Coronary artery (tissue), 2 donors: Measurements from ENCODE around the gene CACNA1E.

ENCODE experiments used
- DNase-seq: peaks from one replicate; pipeline ENCODE4 v3.0.0-alpha.2; 2017; ENCODE audit warnings: low spot score
- H3K27ac ChIP-seq, 2 donors: fragments of 200-600 bp; sonication (generic); one replicate each; pipeline ENCODE4 v1.5.1; 2016 to 2019
- H3K4me3 ChIP-seq: fragments of 200-600 bp; sonication (generic); 2 replicates; pipeline ENCODE4 v1.5.1; 2016; ENCODE audit warnings: mild to moderate bottlenecking, moderate library complexity
- TF ChIP-seq, protein P1 (sequence below): fragments of 200-600 bp; sonication (generic); IDR thresholded peaks from one replicate; pipeline ENCODE4 v1.5.1; 2019; ENCODE audit warnings: antibody characterized with exemption

Gene CACNA1E

DNA sequence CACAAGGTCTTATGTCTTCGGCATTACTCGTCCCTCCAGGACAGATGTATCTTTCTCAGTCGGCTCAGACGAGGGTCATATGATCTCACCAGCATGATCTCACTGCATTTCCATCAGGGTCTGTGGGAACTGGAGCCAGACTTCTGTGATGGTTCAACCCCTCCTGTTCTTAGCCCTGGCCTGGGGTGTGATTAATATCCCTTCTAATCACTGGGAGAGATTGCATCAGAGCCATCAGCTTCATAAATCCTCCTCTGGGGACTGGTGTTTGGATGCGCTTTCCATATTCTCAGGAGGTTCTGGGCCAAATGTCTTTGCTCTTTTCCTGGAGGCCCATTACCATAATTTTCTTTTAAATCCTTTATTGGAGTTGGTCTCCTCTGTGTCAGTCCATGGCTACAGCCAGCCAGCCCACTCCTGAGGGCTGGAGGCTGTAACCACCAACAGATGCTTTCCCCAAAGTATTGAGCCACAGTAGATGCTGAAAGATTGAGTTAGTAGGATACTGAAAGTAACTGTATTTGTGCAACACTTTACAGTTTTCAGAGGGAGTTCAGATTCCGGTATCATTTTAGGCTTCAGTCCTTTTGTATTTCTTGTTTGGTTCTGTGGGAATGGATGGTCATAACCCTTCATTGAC lies 20.0 kb downstream of the CACNA1E start:
- DNase-seq, result no peak
- Histone ChIP-seq H3K27ac (no peak overlapping the region), H3K4me3 (no peak overlapping the region)
- TF ChIP-seq, protein P1, sequence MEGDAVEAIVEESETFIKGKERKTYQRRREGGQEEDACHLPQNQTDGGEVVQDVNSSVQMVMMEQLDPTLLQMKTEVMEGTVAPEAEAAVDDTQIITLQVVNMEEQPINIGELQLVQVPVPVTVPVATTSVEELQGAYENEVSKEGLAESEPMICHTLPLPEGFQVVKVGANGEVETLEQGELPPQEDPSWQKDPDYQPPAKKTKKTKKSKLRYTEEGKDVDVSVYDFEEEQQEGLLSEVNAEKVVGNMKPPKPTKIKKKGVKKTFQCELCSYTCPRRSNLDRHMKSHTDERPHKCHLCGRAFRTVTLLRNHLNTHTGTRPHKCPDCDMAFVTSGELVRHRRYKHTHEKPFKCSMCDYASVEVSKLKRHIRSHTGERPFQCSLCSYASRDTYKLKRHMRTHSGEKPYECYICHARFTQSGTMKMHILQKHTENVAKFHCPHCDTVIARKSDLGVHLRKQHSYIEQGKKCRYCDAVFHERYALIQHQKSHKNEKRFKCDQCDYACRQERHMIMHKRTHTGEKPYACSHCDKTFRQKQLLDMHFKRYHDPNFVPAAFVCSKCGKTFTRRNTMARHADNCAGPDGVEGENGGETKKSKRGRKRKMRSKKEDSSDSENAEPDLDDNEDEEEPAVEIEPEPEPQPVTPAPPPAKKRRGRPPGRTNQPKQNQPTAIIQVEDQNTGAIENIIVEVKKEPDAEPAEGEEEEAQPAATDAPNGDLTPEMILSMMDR, result no peak

DNA sequence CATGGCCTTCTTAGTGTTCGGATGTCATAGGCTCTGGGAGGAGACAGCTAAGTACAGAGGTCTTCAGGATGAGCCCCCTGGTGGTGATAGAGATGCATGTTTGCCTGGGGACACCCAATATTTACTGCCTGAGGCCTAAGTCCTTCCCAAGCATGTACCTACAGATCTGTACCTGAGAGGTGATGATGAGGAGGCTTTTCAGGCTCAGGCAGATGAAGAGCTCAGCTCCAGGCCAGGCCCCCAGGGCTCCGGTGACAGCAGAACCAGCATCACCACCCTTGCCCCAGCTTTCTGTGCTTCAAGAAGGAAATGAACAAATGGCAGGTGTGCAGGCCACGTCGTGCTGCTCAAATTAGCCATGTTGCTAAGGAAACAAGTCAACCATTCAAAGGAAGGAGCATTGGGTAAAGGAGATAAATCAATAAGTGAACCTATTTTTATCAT lies 21.1 kb downstream of the CACNA1E start:
- Histone ChIP-seq H3K4me3 (no peak overlapping the region), H3K27ac (no peak overlapping the region)
- TF ChIP-seq, protein P1, result no peak
- no peak for DNase-seq

DNA sequence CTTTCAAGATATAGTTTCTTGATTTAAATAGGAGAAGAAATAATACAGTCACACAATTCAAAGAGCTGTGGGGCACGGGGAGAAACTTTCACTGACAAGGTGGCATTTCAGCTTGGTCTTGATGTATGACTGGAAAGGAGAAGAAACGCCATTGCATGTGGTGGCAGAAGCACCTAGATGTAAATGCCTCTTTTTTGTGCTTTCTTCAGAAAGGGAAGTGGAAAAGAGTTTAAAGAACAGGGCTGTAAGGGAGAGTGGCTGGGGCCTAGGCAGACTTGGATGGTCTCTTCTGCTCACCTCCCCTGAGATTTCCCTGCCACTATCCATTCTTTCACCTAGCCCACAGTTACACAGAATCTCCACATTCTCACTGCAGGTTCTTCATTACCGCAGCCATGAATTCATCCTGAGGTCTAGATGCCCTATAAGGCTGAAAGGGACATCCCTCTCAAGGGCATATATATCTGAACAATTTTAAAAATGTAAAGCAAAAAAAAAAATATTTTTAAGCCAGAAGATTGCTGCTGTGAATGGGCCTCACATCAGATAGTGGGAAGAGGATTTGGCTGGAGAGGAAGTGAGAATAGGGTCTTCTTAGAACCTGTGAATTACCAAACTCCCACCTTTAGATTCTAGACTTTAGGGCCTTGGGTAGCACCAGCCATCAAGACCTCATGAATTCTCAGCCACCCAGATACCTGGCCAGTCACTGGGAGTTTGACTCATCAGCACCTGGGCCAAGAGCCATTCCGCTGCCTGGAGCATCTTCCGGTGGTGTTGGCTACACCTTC lies 23.4 kb downstream of the CACNA1E start:
- Histone ChIP-seq H3K4me3 (no peak overlapping the region), H3K27ac (no peak overlapping the region)
- TF ChIP-seq, protein P1, result no peak
- no peak for DNase-seq

DNA sequence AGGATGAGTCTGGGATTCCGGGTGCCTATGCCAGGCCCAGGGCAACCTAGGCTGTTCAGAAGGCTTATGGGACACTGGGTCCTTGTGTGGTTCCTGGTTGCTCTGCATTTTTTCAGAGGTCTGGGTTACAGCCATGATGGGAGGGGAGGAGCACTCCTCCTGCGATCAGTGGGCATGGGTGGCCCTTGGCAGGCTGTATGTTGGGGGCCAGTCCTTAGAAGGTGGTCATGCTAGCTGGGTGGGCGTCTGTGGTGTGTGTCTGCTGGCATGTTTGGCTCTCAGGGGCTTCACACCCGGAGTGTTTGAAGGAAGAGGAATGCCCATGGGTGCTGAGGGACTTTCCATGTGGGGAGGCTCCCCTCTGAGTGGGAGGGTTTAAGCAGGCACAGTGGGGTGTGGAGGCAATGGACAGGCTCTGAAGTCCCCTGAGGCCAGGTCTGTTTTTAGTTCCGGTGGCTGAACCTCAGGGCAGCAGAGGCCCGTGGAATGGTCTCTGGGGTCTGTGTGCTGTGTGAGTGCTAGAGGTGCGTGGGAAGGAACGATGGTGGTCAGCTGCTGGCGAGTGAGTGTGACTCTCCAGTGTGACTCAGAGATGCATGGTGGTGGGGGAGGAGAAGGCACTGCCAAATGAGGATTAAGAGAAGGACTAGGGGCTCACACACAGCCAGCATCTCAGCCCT lies 25.3 kb downstream of the CACNA1E start:
- Histone ChIP-seq H3K4me3 (no peak overlapping the region), H3K27ac (no peak overlapping the region)
- no peak for DNase-seq
- TF ChIP-seq, protein P1, result no peak

DNA sequence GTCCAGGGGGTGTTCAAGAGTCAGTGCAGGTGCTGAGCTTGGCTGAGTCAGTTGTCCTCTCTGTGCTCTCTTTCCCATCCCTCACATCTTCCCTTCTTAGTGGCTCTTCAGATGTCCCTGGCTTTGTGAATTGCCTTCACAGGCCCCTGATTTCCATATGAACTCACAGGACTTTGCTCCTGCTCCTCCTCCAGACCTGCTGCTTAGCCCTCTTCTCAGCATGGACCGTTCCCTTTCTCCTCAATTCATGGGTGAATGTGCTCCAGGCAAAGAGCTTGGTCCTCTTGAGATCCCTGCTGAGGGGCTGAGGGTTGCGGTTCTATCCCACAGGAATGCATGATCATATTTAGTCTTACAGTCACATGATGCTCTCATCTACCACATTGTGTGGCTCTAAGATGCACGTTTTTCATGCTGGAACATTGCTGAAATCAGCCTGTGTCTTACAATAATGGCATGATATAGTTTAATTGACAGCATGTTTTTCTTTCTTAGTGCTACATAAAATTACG lies 30.5 kb downstream of the CACNA1E start:
- DNase-seq, result no peak
- TF ChIP-seq, protein P1, result no peak
- no peak overlapping the region for H3K27ac ChIP-seq
- H3K4me3 ChIP-seq, result no peak overlapping the region

DNA sequence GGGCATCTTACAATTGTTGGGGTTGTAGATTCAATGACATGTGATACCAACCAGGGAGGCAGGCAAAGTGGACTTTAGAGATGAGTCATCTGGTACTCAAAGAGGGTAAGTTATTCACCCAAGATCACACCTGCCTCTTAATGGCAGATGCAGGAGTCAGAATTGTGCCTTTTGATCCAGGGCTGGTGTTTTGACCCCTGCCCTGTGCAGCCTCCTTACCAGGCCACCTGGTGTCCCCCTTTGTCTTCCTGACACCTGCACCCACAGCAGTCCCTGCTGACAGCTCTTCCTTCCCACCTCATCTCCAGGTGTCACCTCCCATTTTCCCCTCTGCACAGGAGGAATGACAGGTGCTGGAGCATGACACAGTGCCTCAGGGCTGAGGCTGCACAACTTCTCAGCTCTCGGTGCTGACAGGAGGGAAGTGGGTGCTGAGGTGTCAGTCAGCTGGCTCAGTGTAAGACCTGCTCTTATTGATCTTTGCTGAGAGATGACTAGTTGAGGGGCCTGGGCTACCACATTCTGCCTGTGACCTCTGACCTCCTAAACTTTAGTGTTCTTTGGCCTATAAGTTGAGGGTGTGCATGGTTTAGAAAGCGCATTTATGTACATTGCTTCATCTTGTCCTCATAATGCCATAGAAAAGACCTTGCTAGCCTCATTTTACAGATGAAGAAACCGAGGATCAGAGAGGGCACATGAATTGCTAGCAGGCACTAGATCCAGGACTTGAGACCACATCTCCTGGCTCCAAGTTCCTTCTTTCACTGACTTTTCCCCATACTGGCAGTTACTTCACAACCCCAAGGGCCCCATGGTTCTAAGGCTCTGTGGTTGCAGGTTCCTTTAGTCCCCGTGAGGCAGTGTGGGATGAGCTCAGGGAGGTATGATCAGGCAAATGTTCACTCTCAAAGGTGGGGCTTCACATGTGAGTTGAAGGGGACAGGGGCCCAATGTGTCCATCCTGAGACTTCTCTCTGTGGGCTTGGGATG lies 31.3 kb downstream of the CACNA1E start:
- Histone ChIP-seq H3K27ac (no peak overlapping the region), H3K4me3 (no peak overlapping the region)
- DNase-seq, result no peak
- TF ChIP-seq, protein P1, result no peak
